DOHH2 (cell line): ENCODE data around the gene ITPKC.

Experiments used
- H3F3A ChIP-seq: fragments of 200-600 bp; sonication (generic), shearing (Covaris generic); 2 replicates; pipeline ENCODE4 v1.6.0; 2016; ENCODE audit warnings: antibody characterized with exemption, mild to moderate bottlenecking; ENCODE audit not compliant: control insufficient read depth, insufficient read depth
- H3K27ac ChIP-seq: fragments of 200-600 bp; sonication (generic); 2 replicates; pipeline ENCODE4 v1.5.1; 2014; ENCODE audit warnings: low read depth, mild to moderate bottlenecking, low read length, moderate library complexity
- H3K27me3 ChIP-seq: fragments of 200-600 bp; sonication (generic); 2 replicates; pipeline ENCODE4 v1.6.1; 2014; ENCODE audit warnings: mild to moderate bottlenecking, low read length, mixed read lengths; ENCODE audit not compliant: control insufficient read depth
- H3K36me3 ChIP-seq: fragments of 200-600 bp; sonication (generic); 2 replicates; pipeline ENCODE4 v1.6.1; 2014; ENCODE audit warnings: mild to moderate bottlenecking, low read length, moderate library complexity, mixed read lengths; ENCODE audit not compliant: control insufficient read depth
- H3K4me1 ChIP-seq: fragments of 200-600 bp; sonication (generic); 2 replicates; pipeline ENCODE4 v1.6.1; 2014; ENCODE audit warnings: mild to moderate bottlenecking, low read length, mixed read lengths; ENCODE audit not compliant: control insufficient read depth
- H3K4me2 ChIP-seq: fragments of 200-600 bp; sonication (generic); 2 replicates; pipeline ENCODE4 v1.6.0; 2014; ENCODE audit warnings: mild to moderate bottlenecking, low read length, moderate library complexity
- H3K4me3 ChIP-seq: fragments of 200-600 bp; sonication (generic); 2 replicates; pipeline ENCODE4 v1.5.1; 2014; ENCODE audit warnings: mild to moderate bottlenecking, low read length, mixed read lengths
- H3K79me2 ChIP-seq: fragments of 200-600 bp; sonication (generic); 2 replicates; pipeline ENCODE4 v1.6.1; 2014; ENCODE audit warnings: mild to moderate bottlenecking, low read length, mixed read lengths; ENCODE audit not compliant: control insufficient read depth
- H3K9me2 ChIP-seq: fragments of 200-600 bp; sonication (generic); replicated peaks from 2 replicates; pipeline ENCODE4 v1.6.1; 2014; ENCODE audit warnings: mild to moderate bottlenecking, low read length, mixed read lengths; ENCODE audit not compliant: control insufficient read depth
- H3K9me3 ChIP-seq: fragments of 200-600 bp; sonication (generic); 2 replicates; pipeline ENCODE4 v1.6.1; 2014; ENCODE audit warnings: antibody characterized with exemption, low read length, mixed read lengths; ENCODE audit not compliant: control insufficient read depth, insufficient read depth
- H4K20me1 ChIP-seq: fragments of 200-600 bp; sonication (generic); 2 replicates; pipeline ENCODE4 v1.6.0; 2014; ENCODE audit warnings: low read depth, mild to moderate bottlenecking, antibody characterized with exemption, low read length, moderate library complexity; ENCODE audit not compliant: control insufficient read depth, insufficient read depth
- CTCF ChIP-seq: fragments of 200-600 bp; sonication (generic); IDR thresholded peaks from one replicate; pipeline ENCODE4 v1.5.1; 2014; ENCODE audit warnings: antibody characterized with exemption, mild to moderate bottlenecking, low read depth, low read length; ENCODE audit not compliant: poor library complexity, severe bottlenecking
- EZH2phosphoT487 ChIP-seq: fragments of 200-600 bp; sonication (generic); IDR thresholded peaks from 2 replicates; pipeline ENCODE4 v1.6.1; 2017; ENCODE audit warnings: borderline replicate concordance, mild to moderate bottlenecking, antibody characterized with exemption, low read length, moderate library complexity, mixed read lengths

Gene ITPKC

GRCh38 chr19:40682431-40682964 lies 34.4 kb upstream of the ITPKC start:
- Histone ChIP-seq H3K27me3 (no peaks in the 10 kb centered on the region), H3K4me1 (peaks cover 6% of the 10 kb centered on the region), H3K4me2 (no peak overlapping the region), H3K4me3 (no peak overlapping the region), H3K9me3 (no peaks in the 10 kb centered on the region), H3K36me3 (no peaks in the 10 kb centered on the region), H3K79me2 (no peaks in the 10 kb centered on the region), H3F3A (no peaks in the 10 kb centered on the region), H3K27ac (no peak overlapping the region), H3K9me2 (no peaks in the 10 kb centered on the region), H4K20me1 (no peaks in the 10 kb centered on the region)
- TF ChIP-seq EZH2phosphoT487 = no peak
- TF ChIP-seq CTCF = no peak

- Histone ChIP-seq H3K4me1 (peaks cover 12% of the 10 kb centered on the region), H3K36me3 (no peaks in the 10 kb centered on the region), H3K27me3 (no peaks in the 10 kb centered on the region), H3K27ac (no peak overlapping the region), H3K9me3 (no peaks in the 10 kb centered on the region), H3K79me2 (no peaks in the 10 kb centered on the region), H4K20me1 (no peaks in the 10 kb centered on the region), H3K4me3 (no peak overlapping the region), H3F3A (no peaks in the 10 kb centered on the region), H3K9me2 (no peaks in the 10 kb centered on the region), H3K4me2 (no peak overlapping the region)
- no peak for TF ChIP-seq CTCF
- TF ChIP-seq EZH2phosphoT487 = no peak
Measured at GRCh38 chr19:40683437-40683836, 33.5 kb upstream of the ITPKC start.

- no peak overlapping the region for H3K27ac ChIP-seq
- H3K27me3 ChIP-seq = no peaks in the 10 kb centered on the region
- H3K9me3 ChIP-seq = no peaks in the 10 kb centered on the region
- peaks cover 16% of the 10 kb centered on the region for H3K4me1 ChIP-seq
- TF ChIP-seq CTCF (no peak), EZH2phosphoT487 (no peak)
- H4K20me1 ChIP-seq = no peaks in the 10 kb centered on the region
- no peaks in the 10 kb centered on the region for H3K79me2 ChIP-seq
- H3K4me2 ChIP-seq = no peak overlapping the region
- H3K36me3 ChIP-seq = no peaks in the 10 kb centered on the region
- H3K9me2 ChIP-seq = no peaks in the 10 kb centered on the region
- H3K4me3 ChIP-seq = no peak overlapping the region
- H3F3A ChIP-seq = no peaks in the 10 kb centered on the region
Measured at GRCh38 chr19:40684280-40684679, 32.6 kb upstream of the ITPKC start.

GRCh38 chr19:40685016-40685526 lies 31.8 kb upstream of the ITPKC start:
- no peaks in the 10 kb centered on the region for H3K27me3 ChIP-seq
- H4K20me1 ChIP-seq = no peaks in the 10 kb centered on the region
- no peaks in the 10 kb centered on the region for H3K9me2 ChIP-seq
- H3K36me3 ChIP-seq = no peaks in the 10 kb centered on the region
- no peaks in the 10 kb centered on the region for H3K9me3 ChIP-seq
- TF ChIP-seq EZH2phosphoT487 = no peak
- TF ChIP-seq CTCF = no peak
- no peak overlapping the region for H3K27ac ChIP-seq
- no peak overlapping the region for H3K4me3 ChIP-seq
- no peaks in the 10 kb centered on the region for H3F3A ChIP-seq
- no peaks in the 10 kb centered on the region for H3K79me2 ChIP-seq
- peaks cover 24% of the 10 kb centered on the region for H3K4me1 ChIP-seq
- no peak overlapping the region for H3K4me2 ChIP-seq
